Activated T-cell treated with anti-CD3 and anti-CD28 coated beads, Interleukin-2, amount 50 U/mL, for 1 hour (primary cell): Measurements from ENCODE around the gene TUBB3.
"Not testable (repeated sequence)": the region's sequence is repeated elsewhere in the genome, so short reads cannot be mapped to it uniquely, and the experiment has no call there.

Experiments used
- DNase-seq: peaks from one replicate; pipeline ENCODE4 v3.0.0-alpha.2; 2020

The TUBB3 gene

GRCh38 chr16:89919535-89920406 lies 3.4 kb upstream of the TUBB3 start:
- DNase-seq: no peak

- DNase-seq: no peak
Measured at GRCh38 chr16:89920723-89921122, 2.4 kb upstream of the TUBB3 start.

- no peak for DNase-seq
Measured at GRCh38 chr16:89921131-89921701, 1.9 kb upstream of the TUBB3 start.

- no peak for DNase-seq
Measured at GRCh38 chr16:89921702-89922476, 1.3 kb upstream of the TUBB3 start.

- peak; percentile 41 for DNase-seq
Measured at GRCh38 chr16:89922477-89922883, 662 bp upstream of the TUBB3 start.

GRCh38 chr16:89923640-89924296 lies 626 bp downstream of the TUBB3 start:
- DNase-seq: no peak

GRCh38 chr16:89924297-89924924 lies 1.3 kb downstream of the TUBB3 start:
- peak; percentile 57 for DNase-seq

GRCh38 chr16:89924925-89925307 lies 1.8 kb downstream of the TUBB3 start:
- no peak for DNase-seq

GRCh38 chr16:89925596-89926079 lies 2.5 kb downstream of the TUBB3 start:
- no peak for DNase-seq

GRCh38 chr16:89931305-89931896 lies 8.3 kb downstream of the TUBB3 start:
- DNase-seq: no peak

GRCh38 chr16:89931964-89932363 lies 8.8 kb downstream of the TUBB3 start:
- no peak for DNase-seq

GRCh38 chr16:89934019-89934418 lies 10.9 kb downstream of the TUBB3 start:
- DNase-seq: not testable (repeated sequence)

GRCh38 chr16:89934611-89935553 lies 11.7 kb downstream of the TUBB3 start:
- no peak for DNase-seq

GRCh38 chr16:89935620-89936019 lies 12.5 kb downstream of the TUBB3 start:
- DNase-seq: not testable (repeated sequence)

- no peak for DNase-seq
Measured at GRCh38 chr16:89936034-89936433, 12.9 kb downstream of the TUBB3 start.

- no peak for DNase-seq
Measured at GRCh38 chr16:89936508-89936907, 13.4 kb downstream of the TUBB3 start.

- no peak for DNase-seq
Measured at GRCh38 chr16:89936981-89937380, 13.8 kb downstream of the TUBB3 start.

GRCh38 chr16:89938175-89938885 lies 15.2 kb downstream of the TUBB3 start:
- no peak for DNase-seq

GRCh38 chr16:89944773-89945172 lies 21.6 kb downstream of the TUBB3 start:
- DNase-seq: no peak

- DNase-seq: no peak
Measured at GRCh38 chr16:89945654-89946053, 22.5 kb downstream of the TUBB3 start.
